ENCODE measurements around the gene SERPINB1.

DNA sequence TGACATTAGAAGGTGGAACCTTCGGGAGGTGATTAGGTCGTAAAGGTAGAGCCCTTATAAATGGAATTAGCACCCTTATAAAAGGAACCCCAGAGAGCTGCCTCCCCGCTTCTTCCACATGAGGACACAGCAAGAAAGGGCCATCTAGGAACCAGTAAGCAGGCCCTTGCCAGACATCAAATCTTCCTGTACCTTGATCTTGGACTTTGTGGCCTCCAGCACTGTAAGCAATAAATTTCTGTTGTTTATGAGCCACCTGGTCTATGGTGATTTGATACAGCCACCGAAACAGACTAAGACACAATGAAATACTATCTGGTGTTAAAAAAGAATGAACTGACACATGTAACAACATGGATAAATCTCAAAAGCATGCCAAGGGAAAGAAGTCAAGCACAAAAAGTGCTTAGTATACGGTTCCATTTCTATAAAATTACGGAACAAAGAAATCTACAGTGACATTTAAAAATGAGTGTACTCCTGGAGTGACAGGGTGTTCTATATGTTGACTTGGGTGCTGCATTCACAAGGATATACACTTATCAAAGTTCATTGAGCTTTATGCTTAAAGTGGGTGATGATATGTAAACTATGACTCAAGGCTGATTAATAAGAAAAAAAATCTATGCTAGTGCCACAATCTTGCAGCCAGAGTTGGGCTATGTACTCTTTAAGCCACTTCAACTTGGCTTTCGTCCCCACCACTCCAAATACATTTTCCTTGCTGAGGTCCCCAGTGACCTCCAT lies 18.4 kb downstream of the SERPINB1 start:
- no peak for TF ChIP-seq GLIS2 (tag by site-specific recombination; IDR thresholded peaks at IDR 0.05)
- TF ChIP-seq CTCF (tag by site-specific recombination; IDR thresholded peaks at IDR 0.05) = no peak
- no peak for TF ChIP-seq MEIS1 (CRISPR knock-in tag; IDR thresholded peaks at IDR 0.05; ENCODE audit: borderline replicate concordance)
- TF ChIP-seq ZNF175 (tag by site-specific recombination; IDR thresholded peaks at IDR 0.05) = no peak
- no peak for TF ChIP-seq ZNF777 (tag by site-specific recombination; IDR thresholded peaks at IDR 0.05; ENCODE audit: borderline replicate concordance)
- no peak for TF ChIP-seq REST (tag by site-specific recombination; IDR thresholded peaks at IDR 0.05)
- no peak for TF ChIP-seq ZNF121 (tag by site-specific recombination; IDR thresholded peaks at IDR 0.05)
- no peak for TF ChIP-seq ZXDB (tag by site-specific recombination; IDR thresholded peaks at IDR 0.05)
- no peak for TF ChIP-seq ZNF670 (tag by site-specific recombination; IDR thresholded peaks at IDR 0.05; ENCODE audit: low read depth)
- TF ChIP-seq ZBTB44 (tag by site-specific recombination; IDR thresholded peaks at IDR 0.05) = no peak
- no peak for TF ChIP-seq ZNF530 (tag by site-specific recombination; IDR thresholded peaks at IDR 0.05; ENCODE audit: low read depth)
- no peak for TF ChIP-seq ZNF776 (tag by site-specific recombination; IDR thresholded peaks at IDR 0.05; ENCODE audit: borderline replicate concordance)
- TF ChIP-seq, protein P1, sequence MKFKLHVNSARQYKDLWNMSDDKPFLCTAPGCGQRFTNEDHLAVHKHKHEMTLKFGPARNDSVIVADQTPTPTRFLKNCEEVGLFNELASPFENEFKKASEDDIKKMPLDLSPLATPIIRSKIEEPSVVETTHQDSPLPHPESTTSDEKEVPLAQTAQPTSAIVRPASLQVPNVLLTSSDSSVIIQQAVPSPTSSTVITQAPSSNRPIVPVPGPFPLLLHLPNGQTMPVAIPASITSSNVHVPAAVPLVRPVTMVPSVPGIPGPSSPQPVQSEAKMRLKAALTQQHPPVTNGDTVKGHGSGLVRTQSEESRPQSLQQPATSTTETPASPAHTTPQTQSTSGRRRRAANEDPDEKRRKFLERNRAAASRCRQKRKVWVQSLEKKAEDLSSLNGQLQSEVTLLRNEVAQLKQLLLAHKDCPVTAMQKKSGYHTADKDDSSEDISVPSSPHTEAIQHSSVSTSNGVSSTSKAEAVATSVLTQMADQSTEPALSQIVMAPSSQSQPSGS (tag by site-specific recombination; IDR thresholded peaks at IDR 0.05; ENCODE audit: low read depth) = no peak
